Measurements from ENCODE around the gene LRRC4C. TPM values are rescaled to one million over a fixed set of nuclear protein-coding genes. Genes with fewer than 3 reads are reported as not detected.

The LRRC4C gene
- total and polyA plus RNA-seq, 2 experiments from 2014 or later, result 0.35 to 1.1 TPM

DNA sequence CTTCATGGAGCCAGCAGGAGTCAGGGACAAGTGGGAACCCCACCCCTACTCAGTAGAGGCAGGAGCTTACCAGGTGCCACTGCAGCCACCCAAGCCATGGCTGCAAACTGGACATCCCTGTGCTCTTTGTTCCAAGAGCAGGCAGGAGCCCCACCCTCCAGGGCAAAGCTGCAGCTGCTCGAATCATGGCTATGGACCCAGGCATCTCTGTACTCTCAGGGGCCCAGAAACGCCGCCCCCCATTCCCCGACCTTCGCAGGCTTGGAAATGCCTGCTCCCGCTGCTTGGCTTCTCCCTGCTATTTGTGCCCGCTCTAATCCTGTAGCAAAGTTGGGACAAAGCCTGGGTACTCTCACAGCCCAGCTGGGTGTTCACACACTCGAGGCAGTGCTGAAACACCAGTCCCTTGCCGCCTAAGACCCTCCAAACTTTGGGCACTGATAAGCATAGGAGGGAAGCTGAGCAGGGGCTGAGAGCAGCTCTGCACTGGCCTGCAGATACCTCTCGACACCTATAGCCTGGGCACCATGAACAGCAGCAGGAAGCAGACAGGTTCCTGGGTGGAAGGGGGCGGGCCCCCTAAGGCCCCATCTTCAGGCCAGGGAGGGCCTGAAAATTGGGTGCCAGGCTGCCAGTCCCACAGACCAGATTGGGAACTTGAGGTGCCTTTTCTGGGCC lies 402.4 kb downstream of the LRRC4C start (continued):
- no peak for TF ChIP-seq STAT1 (IDR thresholded peaks at IDR 0.05; ENCODE audit: unreplicated experiment)
- no peak for TF ChIP-seq CREB1 (CRISPR knock-in tag; IDR thresholded peaks at IDR 0.05; ENCODE audit: low read depth)
- no peak for TF ChIP-seq ZNF331 (CRISPR knock-in tag; IDR thresholded peaks at IDR 0.05; ENCODE audit: low read depth)
- TF ChIP-seq EZH2 (IDR thresholded peaks at IDR 0.05; ENCODE audit: low read depth, unreplicated experiment), result no peak

- Histone ChIP-seq H3K9me2 (ENCODE audit: insufficient read depth) (no peaks in the 10 kb centered on the region), H3F3A (replicated peaks; ENCODE audit: low read depth) (no peaks in the 10 kb centered on the region), H2AFZ (no peak overlapping the region), H3K4me1 (ENCODE audit: insufficient read depth) (no peaks in the 10 kb centered on the region), H4K20me1 (replicated peaks; ENCODE audit: insufficient read depth) (no peaks in the 10 kb centered on the region), H3K27me3 (ENCODE audit: insufficient read depth) (no peaks in the 10 kb centered on the region), H3K79me2 (replicated peaks; ENCODE audit: insufficient read depth) (no peaks in the 10 kb centered on the region), H3K27ac (ENCODE audit: low read depth) (no peak overlapping the region), H3K4me2 (no peak overlapping the region), H3K4me3 (no peak overlapping the region), H3K36me3 (ENCODE audit: insufficient read depth) (no peaks in the 10 kb centered on the region)
- Mint-ChIP-seq H3K27me3 (ENCODE audit: insufficient read depth, low read depth, poor library complexity) (no peaks in the 10 kb centered on the region), H3K4me1 (peaks cover 5% of the 10 kb centered on the region; the same call in 2 of the 3 replicates), H3K27ac (peak overlapping the region; percentile 62; the same call in 1 of the 2 replicates), H3K4me3 (no peak overlapping the region), H3K9me3 (no peaks in the 10 kb centered on the region), H3K36me3 (ENCODE audit: low read depth) (no peaks in the 10 kb centered on the region)
- no peak for DNase-seq (ENCODE audit: low spot score)
- TF ChIP-seq POLR2AphosphoS5 (IDR thresholded peaks at IDR 0.05; ENCODE audit: low read depth) (no peak), JUNB (IDR thresholded peaks at IDR 0.05; ENCODE audit: unreplicated experiment) (no peak), ZNF331 (CRISPR knock-in tag; IDR thresholded peaks at IDR 0.05; ENCODE audit: low read depth) (no peak), EZH2 (IDR thresholded peaks at IDR 0.05; ENCODE audit: low read depth, unreplicated experiment) (no peak)
- ATAC-seq, result no peak
These were observed 405.6 kb downstream of the LRRC4C start for GRCh38 chr11:41053894-41054293.

DNA sequence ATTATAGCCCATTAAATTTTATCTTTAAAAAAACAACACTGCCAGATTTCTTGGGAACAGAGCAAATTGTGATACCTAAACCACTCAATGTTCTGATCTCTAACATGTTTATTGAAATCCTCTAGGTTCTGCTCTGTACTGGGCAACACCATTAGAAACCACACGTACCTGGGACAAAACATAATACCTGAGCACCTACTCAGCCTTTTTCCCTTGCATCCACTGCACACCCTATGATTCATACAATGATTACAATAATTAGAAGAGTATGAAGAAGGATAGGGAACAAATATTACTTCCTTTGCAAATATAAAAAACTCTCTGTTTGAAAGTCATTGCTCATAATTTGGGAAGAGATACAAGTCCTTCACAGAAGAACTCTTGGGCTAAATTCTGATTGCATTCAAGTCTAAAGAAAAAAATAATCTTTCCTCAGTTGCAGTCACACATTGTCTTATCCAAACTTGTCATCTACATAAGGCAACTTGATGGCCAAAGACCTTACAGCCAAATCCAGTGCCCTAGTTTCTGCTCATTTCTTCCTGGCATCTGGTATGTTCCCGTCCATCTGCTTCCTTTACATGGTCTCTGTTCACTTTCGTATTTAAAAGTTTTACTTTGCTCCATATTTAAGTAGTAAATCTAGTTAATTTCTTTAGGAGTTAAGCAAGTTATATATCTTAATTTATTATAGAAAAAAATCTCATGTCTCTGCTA lies 407.4 kb downstream of the LRRC4C start:
- Histone ChIP-seq H2AFZ (no peak overlapping the region), H3K4me1 (ENCODE audit: insufficient read depth) (no peaks in the 10 kb centered on the region), H3K4me3 (no peak overlapping the region), H3K9me2 (ENCODE audit: insufficient read depth) (no peaks in the 10 kb centered on the region), H4K20me1 (replicated peaks; ENCODE audit: insufficient read depth) (no peaks in the 10 kb centered on the region), H3K36me3 (ENCODE audit: insufficient read depth) (no peaks in the 10 kb centered on the region), H3K79me2 (replicated peaks; ENCODE audit: insufficient read depth) (no peaks in the 10 kb centered on the region), H3K4me2 (no peak overlapping the region), H3F3A (replicated peaks; ENCODE audit: low read depth) (no peaks in the 10 kb centered on the region), H3K27me3 (ENCODE audit: insufficient read depth) (no peaks in the 10 kb centered on the region), H3K27ac (ENCODE audit: low read depth) (no peak overlapping the region)
- no peak for TF ChIP-seq JUNB (IDR thresholded peaks at IDR 0.05; ENCODE audit: unreplicated experiment)
- TF ChIP-seq, protein P1, sequence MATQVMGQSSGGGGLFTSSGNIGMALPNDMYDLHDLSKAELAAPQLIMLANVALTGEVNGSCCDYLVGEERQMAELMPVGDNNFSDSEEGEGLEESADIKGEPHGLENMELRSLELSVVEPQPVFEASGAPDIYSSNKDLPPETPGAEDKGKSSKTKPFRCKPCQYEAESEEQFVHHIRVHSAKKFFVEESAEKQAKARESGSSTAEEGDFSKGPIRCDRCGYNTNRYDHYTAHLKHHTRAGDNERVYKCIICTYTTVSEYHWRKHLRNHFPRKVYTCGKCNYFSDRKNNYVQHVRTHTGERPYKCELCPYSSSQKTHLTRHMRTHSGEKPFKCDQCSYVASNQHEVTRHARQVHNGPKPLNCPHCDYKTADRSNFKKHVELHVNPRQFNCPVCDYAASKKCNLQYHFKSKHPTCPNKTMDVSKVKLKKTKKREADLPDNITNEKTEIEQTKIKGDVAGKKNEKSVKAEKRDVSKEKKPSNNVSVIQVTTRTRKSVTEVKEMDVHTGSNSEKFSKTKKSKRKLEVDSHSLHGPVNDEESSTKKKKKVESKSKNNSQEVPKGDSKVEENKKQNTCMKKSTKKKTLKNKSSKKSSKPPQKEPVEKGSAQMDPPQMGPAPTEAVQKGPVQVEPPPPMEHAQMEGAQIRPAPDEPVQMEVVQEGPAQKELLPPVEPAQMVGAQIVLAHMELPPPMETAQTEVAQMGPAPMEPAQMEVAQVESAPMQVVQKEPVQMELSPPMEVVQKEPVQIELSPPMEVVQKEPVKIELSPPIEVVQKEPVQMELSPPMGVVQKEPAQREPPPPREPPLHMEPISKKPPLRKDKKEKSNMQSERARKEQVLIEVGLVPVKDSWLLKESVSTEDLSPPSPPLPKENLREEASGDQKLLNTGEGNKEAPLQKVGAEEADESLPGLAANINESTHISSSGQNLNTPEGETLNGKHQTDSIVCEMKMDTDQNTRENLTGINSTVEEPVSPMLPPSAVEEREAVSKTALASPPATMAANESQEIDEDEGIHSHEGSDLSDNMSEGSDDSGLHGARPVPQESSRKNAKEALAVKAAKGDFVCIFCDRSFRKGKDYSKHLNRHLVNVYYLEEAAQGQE (IDR thresholded peaks at IDR 0.05; ENCODE audit: unreplicated experiment), result no peak
- no peak for TF ChIP-seq CREB1 (CRISPR knock-in tag; IDR thresholded peaks at IDR 0.05; ENCODE audit: low read depth)
- no peak for TF ChIP-seq NANOG (IDR thresholded peaks at IDR 0.05; ENCODE audit: borderline replicate concordance)
- no peak for TF ChIP-seq ETS1 (IDR thresholded peaks at IDR 0.05)
- TF ChIP-seq STAT1 (IDR thresholded peaks at IDR 0.05; ENCODE audit: unreplicated experiment), result no peak
- DNase-seq (ENCODE audit: low spot score) (no peak), ATAC-seq (no peak)
- no peaks in the 10 kb centered on the region for H3K27me3 Mint-ChIP-seq (ENCODE audit: insufficient read depth, low read depth, poor library complexity)
- no peaks in the 10 kb centered on the region for H3K36me3 Mint-ChIP-seq (ENCODE audit: low read depth)
- no peak overlapping the region for H3K27ac Mint-ChIP-seq
- peaks cover 5% of the 10 kb centered on the region; the same call in 2 of the 3 replicates for H3K4me1 Mint-ChIP-seq
- no peaks in the 10 kb centered on the region for H3K9me3 Mint-ChIP-seq
- no peak overlapping the region for H3K4me3 Mint-ChIP-seq

All from GM23338 (cell line).